HUDEP-2 (cell line): ENCODE data around the gene SLC44A4.
"Not testable (repeated sequence)": the region's sequence is repeated elsewhere in the genome, so short reads cannot be mapped to it uniquely, and the experiment has no call there.

Experiments
- DNase-seq, 76 experiments: peaks; one replicate each; lab custom pipeline; 2025; ENCODE audit not compliant: unreplicated experiment in 76 of 76; lab: John Stamatoyannopoulos, UW

SLC44A4 gene

GRCh38 chr6:31881136-31881859 lies 2.5 kb upstream of the SLC44A4 start:
- no peak for DNase-seq

GRCh38 chr6:31880616-31881015 lies 1.8 kb upstream of the SLC44A4 start:
- DNase-seq: no peak

DNA sequence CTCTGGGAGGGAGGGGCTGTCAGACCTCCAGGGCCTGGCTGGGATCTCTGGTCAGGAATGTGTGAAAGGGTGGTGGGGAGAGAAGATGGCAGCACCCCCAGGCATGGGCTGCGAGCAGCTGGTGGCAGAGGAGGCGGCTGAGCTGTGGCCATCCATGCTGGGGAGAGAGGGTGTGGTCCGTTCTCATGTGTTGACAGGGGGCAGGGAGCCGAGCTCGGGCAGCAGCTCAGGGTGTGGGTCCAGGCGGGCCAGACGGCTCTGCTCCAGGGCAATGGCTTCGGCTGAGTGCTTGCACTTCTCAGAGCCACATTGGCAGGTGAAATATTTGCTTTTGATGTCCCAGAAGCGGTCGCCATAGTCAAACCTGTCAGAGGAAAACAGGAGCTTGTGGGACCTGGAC lies 1.1 kb upstream of the SLC44A4 start:
- no peak for DNase-seq

DNA sequence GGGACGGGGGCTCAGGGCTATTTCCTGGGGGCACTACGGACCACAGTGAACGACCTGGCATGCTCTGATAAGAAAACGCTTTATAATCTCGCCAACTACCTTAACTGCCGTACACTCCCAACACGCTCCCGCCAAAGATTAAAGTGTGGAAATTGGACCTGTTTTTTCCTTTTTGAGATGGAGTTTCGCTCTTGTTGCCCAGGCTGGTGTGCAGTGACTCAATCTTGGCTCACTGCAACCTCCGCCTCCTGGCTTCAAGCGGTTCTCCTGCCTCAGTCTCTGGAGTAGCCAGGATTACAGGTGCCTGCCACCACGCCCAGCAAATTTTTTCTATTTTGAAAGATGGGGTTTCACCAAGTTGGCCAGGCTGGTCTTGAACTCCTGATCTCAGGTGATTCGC lies 346 bp upstream of the SLC44A4 start:
- no peak for DNase-seq

DNA sequence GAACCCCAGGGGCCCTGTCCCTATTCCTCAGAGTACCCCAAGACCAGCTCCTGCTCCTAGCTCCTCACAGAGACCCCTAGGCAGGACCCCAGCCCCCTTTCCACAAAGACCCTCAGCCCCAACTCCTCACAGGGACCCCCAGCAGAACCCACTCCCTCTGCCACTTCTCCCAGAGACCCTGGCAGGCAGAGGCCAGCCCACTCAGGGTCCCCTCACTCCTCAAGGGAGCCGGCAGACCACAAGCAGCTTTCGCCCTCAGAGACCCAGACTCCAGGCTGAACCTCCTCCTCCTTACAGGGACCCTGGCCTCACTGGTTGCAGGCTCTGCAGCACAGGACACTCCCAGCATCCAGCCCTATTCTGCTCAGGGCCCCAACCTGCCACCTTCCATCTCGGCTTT lies 575 bp downstream of the SLC44A4 start:
- DNase-seq: no peak

GRCh38 chr6:31877651-31878161 lies 1.1 kb downstream of the SLC44A4 start:
- no peak for DNase-seq

DNA sequence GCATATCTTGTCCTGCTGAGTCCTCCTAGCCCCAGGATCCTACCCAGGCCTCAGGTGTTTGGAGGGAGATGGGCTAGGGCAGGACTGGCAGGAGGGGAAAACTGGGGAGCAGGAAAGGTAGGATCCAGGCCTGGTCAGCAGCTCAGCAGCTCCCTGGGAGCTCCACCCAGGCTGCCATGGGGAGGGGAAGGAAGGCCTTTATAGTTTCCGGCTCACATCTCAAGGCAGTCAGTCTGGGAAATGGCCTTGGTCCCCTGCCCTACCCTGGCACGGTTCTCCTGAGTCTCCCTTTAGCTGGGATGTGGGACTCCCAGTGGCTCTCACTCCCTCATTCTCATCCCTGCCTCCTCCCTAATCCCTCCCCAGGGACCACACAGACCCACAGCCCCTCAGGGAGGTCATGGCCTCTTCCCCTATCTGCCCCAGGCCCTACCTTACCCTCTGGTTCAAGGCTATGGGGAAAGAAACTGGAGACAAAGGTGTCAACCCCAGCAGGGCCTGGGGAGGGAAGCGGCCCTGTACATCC lies 1.6 kb downstream of the SLC44A4 start:
- DNase-seq: no peak

- no peak for DNase-seq
Measured at GRCh38 chr6:31876357-31876756, 2.4 kb downstream of the SLC44A4 start.

- no peak for DNase-seq
Measured at GRCh38 chr6:31875877-31876276, 2.9 kb downstream of the SLC44A4 start.

DNA sequence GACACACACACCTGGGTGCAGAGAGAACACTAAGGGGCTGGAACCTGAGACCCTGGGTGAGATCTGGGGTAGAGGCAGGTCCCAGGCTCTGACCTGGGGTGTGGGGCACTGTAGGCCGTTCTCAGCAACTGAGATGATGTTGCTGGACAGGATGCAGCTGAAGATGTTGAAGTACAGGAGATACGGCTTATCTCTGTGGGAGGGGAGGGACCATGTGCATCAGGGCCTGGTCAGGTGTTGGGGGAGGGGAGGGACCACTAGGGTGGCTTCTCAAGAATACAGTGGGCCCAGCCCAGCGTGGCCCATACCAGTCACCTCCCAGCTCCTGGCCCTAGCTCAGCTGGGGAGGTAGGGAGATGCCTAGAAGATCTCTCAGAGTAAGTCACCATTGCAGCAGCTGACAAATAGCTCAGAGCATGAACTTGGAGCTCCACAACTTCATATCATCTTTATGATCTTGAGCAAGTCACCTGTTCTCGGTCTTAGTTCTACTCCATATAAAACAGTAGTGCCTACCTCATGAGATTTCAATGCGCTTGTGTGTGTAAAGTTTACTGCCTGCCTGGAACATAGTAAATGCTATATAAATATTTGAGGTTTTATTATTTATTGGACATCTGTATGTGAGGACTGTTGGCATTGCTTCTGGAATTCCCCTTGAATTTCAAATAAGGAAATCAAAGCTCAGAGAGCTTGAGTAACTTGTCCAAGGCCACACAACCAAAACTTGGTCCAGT lies 3.8 kb downstream of the SLC44A4 start:
- no peak for DNase-seq

DNA sequence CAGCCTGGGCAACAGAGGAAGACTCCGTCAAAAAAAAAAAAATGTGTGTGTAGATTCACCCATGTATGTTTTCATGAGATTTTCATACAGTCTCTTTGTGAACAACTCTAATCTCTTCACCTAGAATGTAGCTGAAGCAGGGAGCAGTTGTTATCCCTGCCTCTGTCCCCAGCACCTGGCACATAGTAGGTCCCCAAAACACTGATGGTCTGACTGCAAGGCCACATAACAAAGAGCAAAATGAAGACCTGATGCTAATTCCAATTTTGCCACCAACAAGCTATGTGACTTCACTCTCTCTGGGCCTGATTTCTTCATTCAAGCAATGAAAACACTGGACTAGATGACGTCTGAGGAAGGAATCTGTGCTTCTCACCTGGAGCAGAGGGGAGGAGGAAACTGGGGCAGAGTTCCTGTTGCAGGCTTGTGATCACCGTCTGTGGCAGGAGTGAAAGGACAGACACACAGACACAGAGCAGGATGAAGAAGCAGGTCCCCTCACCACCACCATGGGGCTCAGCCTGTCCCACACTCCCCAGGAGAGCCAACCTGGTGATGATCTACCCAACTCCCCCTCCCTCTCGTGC lies 4.6 kb downstream of the SLC44A4 start:
- DNase-seq: no peak

GRCh38 chr6:31871046-31871659 lies 7.6 kb downstream of the SLC44A4 start:
- DNase-seq: no peak

DNA sequence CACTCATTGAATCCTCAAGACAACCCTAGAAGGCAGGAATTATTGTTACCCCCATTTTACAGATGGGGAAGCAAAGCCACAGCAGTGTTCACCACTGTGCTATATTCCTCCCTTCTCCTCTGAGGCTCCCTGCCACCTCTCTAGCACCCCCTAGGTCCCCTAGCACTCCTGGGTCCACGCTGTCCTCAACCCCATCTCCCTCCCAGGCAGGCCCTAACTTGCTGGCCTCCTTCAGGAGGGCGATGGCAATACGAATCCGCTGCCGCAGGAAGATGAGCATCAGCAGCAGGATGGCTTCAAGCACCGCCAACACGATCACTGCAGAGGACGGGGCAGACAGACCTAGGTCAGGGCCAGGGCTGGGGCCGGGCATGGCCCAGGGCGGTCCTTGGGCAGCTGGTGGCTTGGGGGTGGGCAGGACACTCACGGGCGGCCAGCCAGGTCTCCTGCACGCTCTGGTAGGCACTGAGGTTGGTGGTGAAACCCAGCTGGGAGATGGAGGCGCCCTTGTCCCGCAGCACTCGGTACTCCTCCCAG lies 8.3 kb downstream of the SLC44A4 start:
- peak in 1 of 76 experiments; percentile 22 for DNase-seq

DNA sequence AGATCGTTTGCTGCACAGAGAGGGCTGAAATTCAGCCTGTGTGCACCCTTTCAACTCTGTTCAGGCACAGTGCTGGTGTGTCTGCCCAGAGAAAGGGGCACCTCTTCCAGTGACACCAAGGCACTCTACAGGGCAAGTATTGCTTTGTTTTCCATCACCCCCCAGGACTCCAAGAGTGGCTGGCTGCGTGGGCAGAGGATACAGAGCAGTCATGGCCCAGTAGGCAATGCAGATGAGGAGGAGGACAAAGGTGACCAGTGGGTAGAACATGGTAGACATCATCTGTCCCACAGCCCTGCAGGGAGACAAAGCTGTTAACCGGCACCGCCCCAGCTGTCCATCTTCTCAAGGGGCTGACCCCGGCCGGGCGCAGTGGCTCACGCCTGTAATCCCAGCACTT lies 9.5 kb downstream of the SLC44A4 start:
- no peak for DNase-seq

DNA sequence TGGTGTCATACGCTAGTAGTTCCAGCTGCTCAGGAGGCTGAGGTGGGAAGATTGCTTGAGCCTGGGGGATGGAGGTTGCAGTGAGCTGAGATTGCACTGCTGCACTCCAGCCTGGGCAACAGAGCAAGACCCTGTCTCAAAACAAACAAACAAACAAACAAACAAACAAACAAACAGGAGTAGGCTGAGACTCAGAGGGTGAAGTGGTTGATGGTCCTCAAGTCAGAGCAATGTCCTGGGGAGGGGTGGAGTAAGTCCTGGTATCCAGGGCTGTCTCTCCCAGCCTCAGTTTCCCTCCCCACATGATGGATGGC lies 10.2 kb downstream of the SLC44A4 start:
- not testable (repeated sequence) for DNase-seq

DNA sequence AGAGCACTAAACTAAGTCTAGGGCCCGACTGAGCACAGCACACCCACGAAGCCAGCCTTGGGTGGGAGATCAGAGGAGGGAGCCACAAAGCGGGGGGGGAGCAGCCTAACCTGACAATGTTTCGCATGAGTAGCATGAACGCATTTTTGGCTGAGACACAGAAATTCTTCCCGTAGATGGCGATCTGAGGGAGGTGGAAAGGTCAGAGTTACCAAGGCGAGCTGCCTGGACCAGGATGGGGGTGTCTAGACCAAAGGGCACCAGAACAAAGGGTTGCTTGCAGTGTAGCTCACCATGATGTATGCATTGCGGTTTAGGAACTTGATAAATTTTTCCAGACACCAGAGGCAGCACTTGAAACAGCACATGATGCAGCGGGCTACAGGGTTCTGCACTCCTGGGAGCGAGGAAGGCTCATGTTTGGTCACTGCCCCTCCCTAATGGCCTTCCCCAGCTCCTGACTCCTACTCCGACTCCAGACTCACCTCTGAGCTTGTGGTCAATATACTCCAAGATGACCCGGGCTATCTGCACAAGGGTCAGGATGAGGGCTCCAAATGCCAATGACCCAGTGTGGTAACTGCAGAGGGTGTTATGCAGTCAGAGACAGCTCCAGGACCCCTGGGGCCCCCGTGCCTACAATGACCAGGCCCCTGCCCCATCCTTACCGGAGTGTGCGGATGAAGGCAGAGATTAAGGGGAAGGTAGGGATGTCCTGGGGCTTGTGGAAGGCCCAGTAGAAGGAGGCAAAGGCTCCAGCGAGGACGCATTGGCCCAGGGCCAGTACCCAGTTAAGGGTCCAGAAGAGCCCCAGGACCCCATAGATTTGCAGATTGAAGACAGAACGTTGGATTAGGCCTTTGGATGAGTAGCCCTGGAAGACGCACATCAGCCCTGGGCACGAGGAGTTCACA lies 13.3 kb downstream of the SLC44A4 start:
- no peak for DNase-seq

GRCh38 chr6:31864818-31865204 lies 14.0 kb downstream of the SLC44A4 start:
- DNase-seq: no peak

GRCh38 chr6:31864123-31864562 lies 14.7 kb downstream of the SLC44A4 start:
- not testable (repeated sequence) for DNase-seq

- peak; percentile 83 to 100 (median 100) for DNase-seq
Measured at GRCh38 chr6:31862344-31863235, 16.2 kb downstream of the SLC44A4 start, which contains the start of gene NEU1. Gene NEU1 (minus strand): TSS chr6:31862821. CDS start chr6:31862776, 45 bp downstream.
